A673 (cell line): ENCODE results near the gene SKP1. TPM values are rescaled to one million over a fixed set of nuclear protein-coding genes. Genes with fewer than 3 reads are reported as not detected.

Experiments
- BruUV-seq: library from RNA; stranded (reverse); fragments of 400-500 nt; replicated peaks from 2 replicates; lab custom pipeline; 2021; lab: Mats Ljungman, UMichigan
- CTCF ChIA-PET: fragments of 300-600 bp; sonication (Branson Sonifier 250); formaldehyde crosslinking; loops from one replicate; lab custom pipeline; 2022; ENCODE audit warnings: antibody characterized with exemption; lab: Charles Lee
- POLR2A ChIA-PET: fragments of 300-600 bp; sonication (Branson Sonifier 250); formaldehyde crosslinking; loops from one replicate; lab custom pipeline; 2022; ENCODE audit warnings: antibody characterized with exemption; ENCODE audit not compliant: low non-redundant PET; lab: Charles Lee
- DNase-seq: peaks from one replicate; pipeline ENCODE4 v3.0.0-alpha.2; 2015; ENCODE audit warnings: low spot score
- H3K27ac ChIP-seq: fragments of 200-600 bp; sonication (generic); 2 replicates; pipeline ENCODE4 v1.5.1; 2016; ENCODE audit warnings: mixed run types, low read depth, mild to moderate bottlenecking, mixed read lengths, antibody characterized with exemption, low read length; ENCODE audit not compliant: poor library complexity, severe bottlenecking
- H3K27me3 ChIP-seq: fragments of 200-600 bp; sonication (generic); replicated peaks from 2 replicates; pipeline ENCODE4 v1.6.1; 2017; ENCODE audit warnings: mixed run types, low read depth, mild to moderate bottlenecking, mixed read lengths, antibody characterized with exemption, low read length; ENCODE audit not compliant: insufficient read depth, poor library complexity
- H3K36me3 ChIP-seq: fragments of 200-600 bp; sonication (generic); 2 replicates; pipeline ENCODE4 v1.6.1; 2016; ENCODE audit warnings: mixed run types, mild to moderate bottlenecking, mixed read lengths, antibody characterized with exemption, low read length; ENCODE audit not compliant: insufficient read depth, poor library complexity, severe bottlenecking
- H3K4me1 ChIP-seq: fragments of 200-600 bp; sonication (generic); 2 replicates; pipeline ENCODE4 v1.6.1; 2017; ENCODE audit warnings: mixed run types, mild to moderate bottlenecking, mixed read lengths, antibody characterized with exemption, low read length; ENCODE audit not compliant: insufficient read depth, poor library complexity, severe bottlenecking
- H3K4me3 ChIP-seq: fragments of 200-600 bp; sonication (generic); 2 replicates; pipeline ENCODE4 v1.5.1; 2016; ENCODE audit warnings: low read depth, mixed run types, mild to moderate bottlenecking, mixed read lengths, low read length; ENCODE audit not compliant: poor library complexity, severe bottlenecking
- H3K9me3 ChIP-seq: fragments of 200-600 bp; sonication (generic); 2 replicates; pipeline ENCODE4 v1.6.1; 2016; ENCODE audit warnings: mixed run types, low read depth, mild to moderate bottlenecking, mixed read lengths, antibody characterized with exemption, low read length; ENCODE audit not compliant: poor library complexity, severe bottlenecking
- EZH2 ChIP-seq: fragments of 200-600 bp; sonication (generic); IDR thresholded peaks from 2 replicates; pipeline ENCODE4 v1.6.1; 2017; ENCODE audit warnings: borderline replicate concordance, low read depth, mild to moderate bottlenecking, mixed read lengths, antibody characterized with exemption, low read length; ENCODE audit not compliant: poor library complexity, severe bottlenecking
- intact Hi-C: fragments of 100-400 bp; cut with micrococcal nuclease; formaldehyde crosslinking; loops from one replicate; pipeline ENCODE4 v1.10.0; 2022; ENCODE audit not compliant: unreplicated experiment
- total RNA-seq: library from RNA; stranded (reverse); gene quantifications from 2 replicates; pipeline ENCODE4 v1.2.3, GENCODE V29; 2021
- TF ChIP-seq, protein P1 (sequence below): fragments of 300-800, 200-600 bp; sonication (generic); conservative IDR thresholded peaks from 2 replicates; pipeline ENCODE4 v1.5.1; 2017; ENCODE audit warnings: low read depth, mild to moderate bottlenecking, antibody characterized with exemption, low read length, moderate library complexity, mixed read lengths

The SKP1 gene
- total RNA-seq, 1 experiment from 2014 or later = 465 TPM

DNA sequence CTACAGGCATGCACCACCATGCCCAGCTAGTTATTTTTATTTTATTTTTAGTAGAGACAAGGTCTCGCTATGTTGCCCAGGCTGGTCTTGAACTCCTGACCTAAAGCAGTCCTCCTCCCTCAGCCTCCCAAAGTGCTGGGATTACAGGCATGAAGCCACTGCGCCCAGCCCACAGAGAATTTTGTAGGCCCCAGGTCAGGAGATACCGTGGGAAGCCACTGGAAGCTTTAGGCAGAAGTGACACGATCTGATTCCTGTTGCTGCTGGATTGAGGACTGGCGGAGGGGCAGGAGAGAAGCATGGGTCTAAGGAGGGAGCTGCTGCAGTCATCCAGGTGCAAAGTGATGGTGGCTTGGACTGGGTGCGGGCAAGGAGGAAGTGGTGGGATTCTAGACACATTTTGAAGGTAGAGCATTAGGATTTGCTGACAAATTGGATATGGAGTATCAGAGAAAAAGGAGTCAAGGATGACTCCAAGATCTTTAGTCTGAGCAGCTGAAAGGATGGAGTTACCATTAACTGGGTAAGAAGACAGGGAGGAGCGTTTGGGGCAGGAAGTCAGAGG lies 41.6 kb downstream of the SKP1 start:
- Histone ChIP-seq H3K27ac (no peak overlapping the region), H3K9me3 (no peaks in the 10 kb centered on the region), H3K4me3 (no peak overlapping the region), H3K36me3 (peaks cover 31% of the 10 kb centered on the region), H3K27me3 (no peaks in the 10 kb centered on the region), H3K4me1 (peaks cover 7% of the 10 kb centered on the region)
- ChIA-PET CTCF (no interaction called here), POLR2A (no interaction called here)
- DNase-seq = no peak
- TF ChIP-seq EZH2 = no peak
- TF ChIP-seq, protein P1, sequence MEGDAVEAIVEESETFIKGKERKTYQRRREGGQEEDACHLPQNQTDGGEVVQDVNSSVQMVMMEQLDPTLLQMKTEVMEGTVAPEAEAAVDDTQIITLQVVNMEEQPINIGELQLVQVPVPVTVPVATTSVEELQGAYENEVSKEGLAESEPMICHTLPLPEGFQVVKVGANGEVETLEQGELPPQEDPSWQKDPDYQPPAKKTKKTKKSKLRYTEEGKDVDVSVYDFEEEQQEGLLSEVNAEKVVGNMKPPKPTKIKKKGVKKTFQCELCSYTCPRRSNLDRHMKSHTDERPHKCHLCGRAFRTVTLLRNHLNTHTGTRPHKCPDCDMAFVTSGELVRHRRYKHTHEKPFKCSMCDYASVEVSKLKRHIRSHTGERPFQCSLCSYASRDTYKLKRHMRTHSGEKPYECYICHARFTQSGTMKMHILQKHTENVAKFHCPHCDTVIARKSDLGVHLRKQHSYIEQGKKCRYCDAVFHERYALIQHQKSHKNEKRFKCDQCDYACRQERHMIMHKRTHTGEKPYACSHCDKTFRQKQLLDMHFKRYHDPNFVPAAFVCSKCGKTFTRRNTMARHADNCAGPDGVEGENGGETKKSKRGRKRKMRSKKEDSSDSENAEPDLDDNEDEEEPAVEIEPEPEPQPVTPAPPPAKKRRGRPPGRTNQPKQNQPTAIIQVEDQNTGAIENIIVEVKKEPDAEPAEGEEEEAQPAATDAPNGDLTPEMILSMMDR = no peak
- intact Hi-C loops = no loop called here
- no TSS peak for BruUV-seq

DNA sequence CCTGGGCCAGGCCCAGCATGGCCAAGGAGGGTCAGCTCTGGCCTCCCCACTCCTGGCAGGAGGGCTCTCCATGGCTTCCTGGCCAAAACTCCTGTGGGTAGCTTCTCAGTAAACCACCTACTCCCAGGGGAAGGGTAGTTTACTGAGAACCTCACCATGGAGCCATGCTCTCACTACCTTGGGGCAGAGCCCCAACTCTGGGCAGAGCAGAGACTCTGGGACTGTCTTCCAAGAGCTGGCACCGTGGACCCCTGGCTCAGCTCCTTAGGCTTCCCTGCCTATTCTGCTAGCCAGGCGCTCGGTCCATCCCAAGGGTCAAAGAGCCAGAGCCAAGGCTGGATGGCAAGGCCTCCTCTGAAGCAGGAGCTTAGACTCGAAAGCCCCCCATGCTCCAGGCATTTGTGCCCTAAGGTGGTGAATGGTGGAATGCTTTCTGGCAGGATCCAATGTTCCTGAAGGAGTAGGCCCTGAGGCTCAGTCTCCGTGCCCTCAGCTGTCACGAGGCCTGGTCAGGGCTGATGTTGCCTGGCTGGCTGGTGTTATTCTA lies 42.7 kb downstream of the SKP1 start:
- Histone ChIP-seq H3K4me3 (no peak overlapping the region), H3K9me3 (no peaks in the 10 kb centered on the region), H3K36me3 (peaks cover 26% of the 10 kb centered on the region), H3K27me3 (no peaks in the 10 kb centered on the region), H3K27ac (no peak overlapping the region), H3K4me1 (peaks cover 7% of the 10 kb centered on the region)
- no TSS peak for BruUV-seq
- intact Hi-C loops = no loop called here
- DNase-seq = no peak
- POLR2A ChIA-PET = no interaction called here
- TF ChIP-seq EZH2 = no peak
- TF ChIP-seq, protein P1 = no peak
- CTCF ChIA-PET = interaction anchor here (1.1 kb wide), 1 partner anchor 95 kb away, joined by 3 read pairs; no protein-coding TSS in a partner anchor

DNA sequence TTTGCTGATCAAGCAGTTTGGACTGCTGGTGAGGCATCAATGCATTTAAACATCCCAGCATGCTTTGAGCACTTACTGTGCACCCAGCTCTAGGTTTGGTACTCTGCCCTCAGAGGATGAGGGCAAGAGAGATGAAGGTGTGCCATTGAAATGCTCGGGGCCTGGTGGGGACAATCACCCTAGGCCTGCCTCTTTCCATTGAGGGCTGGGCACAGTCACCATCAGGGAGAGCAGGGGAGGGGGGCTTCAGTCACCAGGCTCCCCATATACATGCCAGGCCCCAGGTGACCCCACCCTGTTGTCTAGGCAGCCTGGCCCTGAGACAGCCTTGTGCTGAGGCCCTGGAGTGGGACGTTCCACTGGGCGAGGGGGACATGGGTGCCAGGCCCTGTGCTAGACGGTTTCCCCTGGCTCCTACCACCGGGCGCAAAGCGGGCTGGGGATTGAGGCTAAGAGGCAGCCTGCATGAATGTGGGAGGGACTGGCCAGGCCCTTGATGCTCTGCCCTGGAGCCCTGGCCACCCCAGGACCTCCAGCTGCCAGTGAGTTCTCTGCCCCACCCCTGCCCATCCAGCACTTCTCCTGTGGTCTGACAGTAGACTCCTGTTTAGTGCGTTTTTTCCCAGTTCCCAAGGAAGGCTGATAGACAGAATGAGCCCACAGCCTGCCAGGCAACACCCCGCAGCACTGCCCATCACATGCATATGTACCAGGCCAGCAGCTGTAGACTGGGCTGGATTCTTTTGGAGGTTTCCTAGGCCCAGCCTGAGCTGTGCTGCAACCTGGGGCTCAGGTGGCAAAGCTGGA lies 43.4 kb downstream of the SKP1 start:
- no peak overlapping the region for H3K27ac ChIP-seq
- H3K4me1 ChIP-seq = peaks cover 7% of the 10 kb centered on the region
- no peaks in the 10 kb centered on the region for H3K27me3 ChIP-seq
- ChIA-PET CTCF (interaction anchor here (1.1 kb wide), 1 partner anchor 94 kb away, joined by 3 read pairs; no protein-coding TSS in a partner anchor), POLR2A (interaction anchor here (0.6 kb wide), 1 partner anchor 1073 kb away, joined by 4 read pairs; no protein-coding TSS in a partner anchor)
- intact Hi-C loops = no loop called here
- no peaks in the 10 kb centered on the region for H3K9me3 ChIP-seq
- peaks cover 26% of the 10 kb centered on the region for H3K36me3 ChIP-seq
- no peak for DNase-seq
- TF ChIP-seq EZH2 = no peak
- TF ChIP-seq, protein P1 = no peak
- no TSS peak for BruUV-seq
- H3K4me3 ChIP-seq = no peak overlapping the region
